Activated naive CD8-positive, alpha-beta T cell (primary cell): ENCODE measurements around the gene ZNF511.
A peak's percentile ranks its signal among the peaks of the same experiment; 100 is the strongest.
"Not testable (repeated sequence)": the region's sequence is repeated elsewhere in the genome, so short reads cannot be mapped to it uniquely, and the experiment has no call there.

Experiments
- H3K27ac Mint-ChIP-seq: one replicate; pipeline ENCODE4 v1.8.0; 2021; ENCODE audit warnings: mixed read lengths
- H3K27me3 Mint-ChIP-seq: one replicate; pipeline ENCODE4 v1.8.0; 2021; ENCODE audit warnings: mixed read lengths
- H3K36me3 Mint-ChIP-seq: one replicate; pipeline ENCODE4 v1.8.0; 2021; ENCODE audit warnings: mixed read lengths
- H3K4me1 Mint-ChIP-seq: one replicate; pipeline ENCODE4 v1.8.0; 2021; ENCODE audit warnings: low read depth, mixed read lengths
- H3K4me3 Mint-ChIP-seq: one replicate; pipeline ENCODE4 v1.8.0; 2021; ENCODE audit warnings: mild to moderate bottlenecking, mixed read lengths
- H3K9me3 Mint-ChIP-seq: one replicate; pipeline ENCODE4 v1.8.0; 2021; ENCODE audit warnings: low read depth, mixed read lengths

Gene ZNF511

DNA sequence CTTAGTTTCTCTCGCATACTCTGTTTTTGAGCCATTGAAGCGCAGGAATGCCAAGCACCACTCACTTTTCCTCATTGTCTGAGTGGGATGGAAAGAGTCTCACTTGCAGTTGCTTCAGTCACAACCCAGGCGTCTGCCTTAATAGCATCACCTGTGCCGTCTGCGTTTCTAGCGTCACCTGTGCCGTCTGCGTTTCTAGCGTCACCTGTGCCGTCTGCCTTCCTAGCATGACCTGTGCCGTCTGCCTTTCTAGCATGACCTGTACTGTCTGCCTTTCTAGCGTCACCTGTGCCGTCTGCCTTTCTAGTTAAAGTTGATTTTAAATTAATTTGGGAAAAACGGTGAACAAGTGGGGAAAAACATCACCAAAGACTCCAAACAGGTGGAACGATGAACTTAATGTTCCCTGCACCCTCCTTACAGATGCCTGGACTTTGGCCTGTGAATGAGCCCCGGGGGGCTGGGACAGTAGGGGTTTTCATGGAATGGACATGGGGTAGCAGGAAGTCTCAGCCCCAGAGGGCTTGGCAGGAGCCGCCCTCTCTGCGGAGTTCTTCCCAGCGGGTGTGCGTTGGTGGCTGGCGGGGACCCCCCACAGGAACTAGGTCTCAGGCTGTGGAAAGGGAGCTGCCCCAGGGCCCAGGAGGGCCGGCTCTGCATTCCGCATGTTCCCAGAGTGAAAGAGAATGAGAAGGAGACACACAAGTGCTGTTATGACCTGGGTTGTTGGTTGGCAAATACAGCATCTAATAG, 3.5 kb downstream of the ZNF511 start:
- Mint-ChIP-seq H3K36me3 (no peaks in the 10 kb centered on the region), H3K27ac (no peak overlapping the region), H3K27me3 (no peaks in the 10 kb centered on the region), H3K4me3 (no peak overlapping the region), H3K9me3 (no peaks in the 10 kb centered on the region), H3K4me1 (peaks cover 13% of the 10 kb centered on the region)

DNA sequence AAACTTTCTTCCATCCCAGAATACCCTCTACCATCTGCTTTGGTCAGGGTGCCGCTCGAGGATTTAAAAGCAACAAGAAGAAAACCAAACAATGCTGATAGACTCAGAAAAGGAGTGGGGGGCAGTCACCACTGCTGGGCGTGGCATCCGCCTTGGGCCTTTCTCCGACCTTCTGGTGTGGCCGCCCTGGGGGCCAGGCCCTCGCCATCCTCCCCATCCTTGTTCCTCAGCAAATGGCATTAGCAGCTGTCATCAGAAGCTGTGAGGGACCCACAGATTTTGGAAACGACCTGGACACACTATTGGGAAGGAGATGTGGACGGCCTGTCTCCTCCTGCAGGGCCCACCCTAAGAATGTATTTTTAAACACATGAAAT, 4.0 kb downstream of the ZNF511 start:
- Mint-ChIP-seq H3K9me3 (no peaks in the 10 kb centered on the region), H3K4me1 (peaks cover 8% of the 10 kb centered on the region), H3K27ac (no peak overlapping the region), H3K27me3 (no peaks in the 10 kb centered on the region), H3K4me3 (no peak overlapping the region), H3K36me3 (no peaks in the 10 kb centered on the region)

DNA sequence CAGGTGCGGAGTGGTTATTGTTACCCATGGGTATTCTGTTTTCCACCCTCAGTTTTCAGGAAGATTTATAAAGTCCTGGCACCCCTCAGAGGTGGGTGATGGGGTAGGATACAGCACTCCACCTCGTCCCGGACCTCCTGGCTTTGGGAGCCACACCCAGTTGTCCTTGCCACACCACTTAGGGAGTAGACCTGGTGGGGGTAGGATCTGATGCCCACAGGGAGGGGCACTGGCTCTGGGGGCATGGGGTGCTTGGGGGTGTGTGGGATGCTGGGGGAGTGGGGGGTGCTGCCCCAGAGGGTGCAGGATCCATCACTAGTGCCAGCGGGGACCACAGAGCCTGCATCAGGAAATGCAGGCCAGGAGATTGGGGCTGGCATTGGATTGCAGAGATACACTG, 4.5 kb downstream of the ZNF511 start:
- no peak overlapping the region for H3K27ac Mint-ChIP-seq
- H3K4me3 Mint-ChIP-seq: no peak overlapping the region
- no peaks in the 10 kb centered on the region for H3K36me3 Mint-ChIP-seq
- H3K27me3 Mint-ChIP-seq: no peaks in the 10 kb centered on the region
- H3K9me3 Mint-ChIP-seq: no peaks in the 10 kb centered on the region
- peaks cover 4% of the 10 kb centered on the region for H3K4me1 Mint-ChIP-seq

DNA sequence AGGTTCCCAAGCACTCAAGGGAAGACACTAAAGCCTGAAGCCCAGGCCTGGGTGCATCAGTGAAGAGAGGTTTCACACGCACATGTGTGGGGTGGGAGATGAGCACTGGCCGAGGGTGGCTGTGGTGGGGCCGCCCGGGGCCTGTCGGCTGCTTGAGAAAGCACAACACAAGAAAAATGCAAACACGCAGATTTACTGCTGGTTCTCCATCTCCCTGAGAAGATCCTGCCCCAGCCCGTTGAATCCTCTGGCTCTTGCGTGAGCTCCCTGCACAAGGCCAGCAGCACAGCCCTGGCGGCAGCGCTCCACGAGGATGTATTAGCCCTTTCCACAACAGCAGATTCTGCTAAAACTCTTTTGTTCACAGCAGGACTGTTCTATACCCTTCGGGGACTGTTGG, 6.2 kb downstream of the ZNF511 start:
- Mint-ChIP-seq H3K9me3 (no peaks in the 10 kb centered on the region), H3K4me3 (no peak overlapping the region), H3K36me3 (no peaks in the 10 kb centered on the region), H3K4me1 (peaks cover 9% of the 10 kb centered on the region), H3K27ac (no peak overlapping the region), H3K27me3 (peaks cover 6% of the 10 kb centered on the region)

DNA sequence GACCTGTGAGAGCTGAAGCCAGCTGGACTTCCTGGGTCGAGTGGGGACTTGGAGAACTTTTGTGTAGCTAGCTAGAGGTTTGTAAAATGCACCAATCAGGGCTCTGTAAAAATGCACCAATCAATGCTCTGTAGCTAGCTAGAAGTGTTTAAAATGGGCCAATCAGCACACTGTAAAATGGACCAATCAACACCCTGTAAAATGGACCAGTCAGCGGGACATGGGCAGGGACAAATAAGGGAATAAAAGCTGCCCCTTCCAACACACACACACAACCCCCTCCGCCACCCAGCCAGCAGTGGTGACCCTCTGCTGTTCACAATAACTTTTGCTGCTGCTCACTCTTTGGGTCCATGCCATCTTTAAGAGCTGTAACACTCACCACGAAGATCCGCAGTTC, 7.1 kb downstream of the ZNF511 start:
- H3K4me3 Mint-ChIP-seq: no peak overlapping the region
- H3K27me3 Mint-ChIP-seq: peaks cover 11% of the 10 kb centered on the region
- H3K9me3 Mint-ChIP-seq: no peaks in the 10 kb centered on the region
- H3K36me3 Mint-ChIP-seq: no peaks in the 10 kb centered on the region
- no peak overlapping the region for H3K27ac Mint-ChIP-seq
- peaks cover 9% of the 10 kb centered on the region for H3K4me1 Mint-ChIP-seq

DNA sequence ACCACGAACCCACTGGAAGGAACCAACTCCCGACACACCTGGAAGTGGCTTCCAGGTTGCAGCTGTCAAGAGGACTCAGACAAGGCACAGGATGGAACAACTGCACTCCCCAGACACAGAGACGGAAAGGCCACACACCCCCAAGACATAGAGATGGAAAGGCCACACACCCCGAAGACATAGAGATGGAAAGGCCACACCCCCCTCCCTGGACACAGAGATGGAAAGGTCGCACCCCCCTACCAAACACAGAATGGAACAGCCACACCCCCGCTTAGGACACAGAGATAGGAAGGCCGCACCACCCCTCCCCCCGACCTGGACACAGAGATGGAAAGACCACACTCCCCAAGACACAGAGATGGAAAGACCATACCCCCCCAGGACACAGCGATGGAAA, 7.6 kb downstream of the ZNF511 start:
- Mint-ChIP-seq H3K9me3 (no peaks in the 10 kb centered on the region), H3K4me1 (peaks cover 9% of the 10 kb centered on the region), H3K27ac (no peak overlapping the region), H3K27me3 (peaks cover 11% of the 10 kb centered on the region), H3K36me3 (no peaks in the 10 kb centered on the region), H3K4me3 (no peak overlapping the region)

DNA sequence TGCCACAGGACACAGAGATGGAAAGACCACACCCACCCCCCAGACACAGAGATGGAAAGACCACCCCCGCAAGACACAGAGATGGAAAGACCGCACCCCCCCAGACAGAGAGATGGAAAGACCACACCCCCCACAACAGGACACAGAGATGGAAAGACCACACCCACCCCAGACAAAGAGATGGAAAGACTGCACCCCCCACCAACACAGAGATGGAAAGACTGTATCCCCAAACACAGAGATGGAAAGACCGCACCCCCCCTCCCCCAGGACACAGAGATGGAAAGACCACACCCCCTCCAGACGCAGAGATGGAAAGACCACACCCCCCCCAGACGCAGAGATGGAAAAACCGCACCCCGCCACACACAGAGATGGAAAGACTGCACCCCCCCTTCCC, 8.0 kb downstream of the ZNF511 start:
- H3K4me1 Mint-ChIP-seq: peaks cover 9% of the 10 kb centered on the region
- H3K9me3 Mint-ChIP-seq: no peaks in the 10 kb centered on the region
- H3K27me3 Mint-ChIP-seq: peaks cover 11% of the 10 kb centered on the region
- no peak overlapping the region for H3K4me3 Mint-ChIP-seq
- H3K27ac Mint-ChIP-seq: no peak overlapping the region
- no peaks in the 10 kb centered on the region for H3K36me3 Mint-ChIP-seq

DNA sequence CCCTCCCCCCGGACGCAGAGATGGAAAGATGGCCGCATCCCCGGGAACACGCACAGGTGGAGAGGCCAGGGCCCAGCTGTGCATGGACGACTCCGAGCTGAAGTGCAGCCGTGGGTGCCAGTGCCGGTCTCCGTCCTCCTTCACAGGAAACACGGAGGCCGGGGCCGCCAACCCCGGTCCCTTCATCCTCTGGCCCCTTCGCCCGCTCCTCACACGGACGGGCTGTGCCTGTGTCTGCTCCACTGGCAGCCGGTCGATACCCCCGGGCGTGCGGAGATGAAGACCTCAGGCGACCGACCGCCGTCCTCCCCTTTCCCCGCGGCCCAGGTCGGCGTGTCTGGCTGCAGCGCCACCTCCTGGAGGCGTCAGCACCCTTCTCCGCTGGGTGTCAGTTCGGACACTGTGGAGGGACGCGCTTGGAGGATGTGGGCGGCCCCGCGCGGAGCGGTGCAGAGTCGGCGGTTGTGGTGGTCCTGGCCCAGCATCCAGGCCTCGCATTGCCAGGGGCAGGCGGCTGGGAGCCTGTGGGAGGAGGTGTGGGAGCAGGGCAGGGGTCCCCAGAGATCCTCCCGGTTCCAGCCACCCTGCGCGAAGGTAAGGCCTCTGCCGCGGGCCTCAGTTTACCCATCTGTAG, 9.9 kb downstream of the ZNF511 start:
- H3K4me3 Mint-ChIP-seq: peak overlapping the region; percentile 70
- peaks cover 9% of the 10 kb centered on the region for H3K4me1 Mint-ChIP-seq
- H3K27ac Mint-ChIP-seq: no peak overlapping the region
- no peaks in the 10 kb centered on the region for H3K9me3 Mint-ChIP-seq
- no peaks in the 10 kb centered on the region for H3K36me3 Mint-ChIP-seq
- peaks cover 11% of the 10 kb centered on the region for H3K27me3 Mint-ChIP-seq

DNA sequence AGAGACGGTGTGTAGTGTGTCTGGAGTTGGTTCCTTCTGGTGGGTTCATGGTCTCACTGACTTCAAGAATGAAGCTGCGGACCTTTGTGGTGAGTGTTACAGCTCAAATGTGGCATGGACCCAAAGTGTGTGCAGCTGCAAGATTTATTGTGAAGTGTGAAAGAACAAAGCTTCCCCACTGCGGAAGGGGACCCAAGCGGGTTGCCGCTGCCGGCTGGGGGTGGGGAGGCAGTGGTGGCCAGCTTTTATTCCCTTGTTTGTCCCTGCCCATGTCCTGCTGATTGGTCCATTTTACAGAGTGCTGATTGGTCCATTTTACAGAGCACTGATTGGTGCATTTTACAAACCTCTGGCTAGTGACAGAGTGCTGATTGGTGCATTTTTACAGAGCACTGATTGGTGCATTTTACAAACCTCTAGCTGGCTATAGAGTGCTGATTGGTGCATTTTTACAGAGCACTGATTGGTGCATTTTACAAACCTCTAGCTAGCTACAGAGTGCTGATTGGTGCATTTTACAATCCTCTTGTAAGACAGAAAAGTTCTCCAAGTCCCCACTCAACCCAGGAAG, 12.2 kb downstream of the ZNF511 start:
- H3K27ac Mint-ChIP-seq, H3K4me3 Mint-ChIP-seq, H3K36me3 Mint-ChIP-seq, H3K9me3 Mint-ChIP-seq, H3K4me1 Mint-ChIP-seq: not testable (repeated sequence)
- H3K27me3 Mint-ChIP-seq: peaks cover 12% of the 10 kb centered on the region

DNA sequence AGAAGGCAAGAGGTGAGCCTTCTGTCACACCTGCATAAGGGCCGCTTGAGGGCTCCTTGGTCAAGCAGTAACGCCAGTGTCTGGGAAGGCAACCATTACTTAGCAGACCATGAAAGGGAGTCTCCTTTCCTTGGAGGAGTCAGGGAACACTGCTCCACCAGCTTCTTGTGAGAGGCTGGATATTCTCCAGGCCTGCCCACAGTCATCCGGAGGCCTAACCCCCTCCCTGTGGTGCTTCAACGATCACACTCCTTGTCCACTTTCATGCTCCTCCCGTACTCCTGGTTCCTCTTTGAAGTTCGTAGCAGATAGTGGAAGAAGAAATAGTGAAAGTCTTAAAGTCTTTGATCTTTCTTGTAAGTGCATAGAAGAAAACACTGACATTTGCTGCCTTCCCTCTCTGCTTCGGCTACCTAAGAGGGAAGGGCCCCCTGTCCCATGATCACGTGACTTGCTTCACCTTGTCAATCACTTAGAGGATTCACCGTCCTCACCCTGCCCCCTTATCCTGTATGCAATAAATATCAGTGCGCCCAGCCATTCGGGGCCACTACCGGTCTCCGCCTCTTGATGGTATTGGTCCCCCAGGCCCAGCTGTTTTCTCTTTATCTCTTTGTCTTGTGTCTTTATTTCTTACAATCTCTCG, 13.5 kb downstream of the ZNF511 start:
- H3K27me3 Mint-ChIP-seq: peaks cover 14% of the 10 kb centered on the region
- H3K9me3 Mint-ChIP-seq, H3K36me3 Mint-ChIP-seq: not testable (repeated sequence)

DNA sequence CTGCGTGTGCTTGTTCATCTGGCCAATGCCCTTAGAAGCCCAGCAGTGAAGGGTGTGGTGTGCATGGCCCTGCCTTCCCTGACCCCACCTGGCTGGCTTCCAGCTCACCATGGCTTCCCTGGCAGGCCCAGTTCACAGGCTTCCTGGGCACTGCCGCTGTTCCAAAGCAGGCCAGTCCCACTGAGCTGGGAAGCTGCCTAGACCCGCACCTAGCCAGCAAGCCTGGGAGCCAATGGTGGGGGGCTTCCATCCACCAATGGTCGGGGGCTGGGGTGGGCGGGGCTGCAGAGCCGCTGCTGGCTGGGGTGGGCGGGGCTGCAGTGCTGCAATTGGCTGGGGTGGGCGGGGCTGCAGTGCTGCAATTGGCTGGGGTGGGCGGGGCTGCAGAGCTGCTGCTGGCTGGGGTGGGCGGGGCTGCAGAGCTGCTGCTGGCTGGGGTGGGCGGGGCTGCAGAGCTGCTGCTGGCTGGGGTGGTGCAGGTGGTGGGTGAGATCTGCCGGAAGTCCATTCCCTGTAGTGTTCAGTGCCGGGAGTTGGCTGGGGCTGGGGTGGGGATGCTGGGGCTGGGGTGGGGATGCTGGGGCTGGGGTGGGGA, 15.6 kb downstream of the ZNF511 start:
- Mint-ChIP-seq H3K27me3 (peaks cover 16% of the 10 kb centered on the region), H3K4me3 (no peak overlapping the region), H3K27ac (no peak overlapping the region), H3K9me3 (no peaks in the 10 kb centered on the region), H3K4me1 (peaks cover 11% of the 10 kb centered on the region), H3K36me3 (no peaks in the 10 kb centered on the region)

More for the DNA sequence above, 13.5 kb downstream of the ZNF511 start:
- H3K27ac Mint-ChIP-seq, H3K4me3 Mint-ChIP-seq: not testable (repeated sequence)
- peaks cover 12% of the 10 kb centered on the region for H3K4me1 Mint-ChIP-seq

DNA sequence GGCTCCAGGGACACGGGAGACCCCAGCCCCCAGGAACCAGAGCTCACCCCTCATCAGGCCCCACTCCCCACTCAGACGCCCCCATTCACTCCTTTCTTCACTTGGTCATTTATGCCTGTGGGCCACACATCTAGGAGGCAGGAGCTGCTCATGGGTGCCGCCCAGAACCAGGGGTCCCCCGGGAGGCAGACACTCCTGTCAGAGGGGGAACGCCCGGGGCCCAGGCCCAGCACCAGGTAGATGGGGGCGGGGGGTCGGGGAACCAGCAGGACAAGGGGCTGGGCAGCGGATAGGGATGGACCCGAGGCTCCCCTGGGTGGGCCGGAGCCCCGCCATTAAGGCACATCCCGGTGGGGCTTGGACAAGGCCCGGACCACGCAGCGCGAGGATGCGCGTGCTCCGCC, 16.1 kb downstream of the ZNF511 start:
- peaks cover 11% of the 10 kb centered on the region for H3K4me1 Mint-ChIP-seq
- peaks cover 16% of the 10 kb centered on the region for H3K27me3 Mint-ChIP-seq
- H3K9me3 Mint-ChIP-seq: no peaks in the 10 kb centered on the region
- H3K4me3 Mint-ChIP-seq: no peak overlapping the region
- H3K27ac Mint-ChIP-seq: no peak overlapping the region
- no peaks in the 10 kb centered on the region for H3K36me3 Mint-ChIP-seq

DNA sequence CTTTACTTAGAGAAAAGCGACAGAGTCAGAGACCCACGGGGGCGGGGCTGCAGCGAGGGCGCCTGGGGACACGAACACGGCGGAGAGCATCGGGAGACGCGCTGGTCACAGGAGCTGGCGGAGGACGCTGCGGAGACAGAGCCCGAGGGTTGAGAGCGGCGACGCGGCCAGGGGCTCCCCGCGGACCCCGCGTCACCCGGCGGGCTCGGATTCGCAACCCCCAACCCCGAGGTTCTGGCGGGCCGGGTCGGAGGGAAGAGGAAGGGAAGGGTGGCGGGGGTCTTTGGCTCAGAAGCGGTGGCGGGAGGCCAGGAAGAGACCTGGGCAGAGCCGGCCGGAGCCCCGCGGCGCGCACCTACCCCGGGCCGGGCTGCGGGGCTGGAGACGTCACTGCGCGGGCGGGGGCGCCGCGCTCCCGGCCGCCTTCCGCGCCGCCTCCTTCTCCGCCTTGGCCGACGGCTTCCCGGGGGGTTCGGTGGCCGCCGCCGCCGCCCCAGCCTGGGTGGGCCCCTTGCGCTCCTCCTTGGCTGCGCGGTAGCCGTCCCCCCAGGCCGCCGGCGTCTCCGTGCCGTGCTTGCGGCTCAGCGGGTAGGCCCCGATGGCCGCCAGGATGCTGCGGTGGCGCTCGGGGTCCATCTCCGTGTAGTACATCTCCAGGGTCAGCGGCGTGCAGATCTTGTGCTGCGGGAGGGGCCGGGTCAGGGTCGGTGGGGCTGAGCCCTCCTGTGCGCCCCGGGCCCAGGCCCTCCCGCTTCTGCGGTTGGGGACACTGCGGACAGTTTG, 16.9 kb downstream of the ZNF511 start:
- H3K36me3 Mint-ChIP-seq: no peaks in the 10 kb centered on the region
- H3K27ac Mint-ChIP-seq: no peak overlapping the region
- H3K27me3 Mint-ChIP-seq: peaks cover 11% of the 10 kb centered on the region
- H3K9me3 Mint-ChIP-seq: no peaks in the 10 kb centered on the region
- H3K4me3 Mint-ChIP-seq: peak overlapping the region; percentile 82
- H3K4me1 Mint-ChIP-seq: peaks cover 13% of the 10 kb centered on the region

DNA sequence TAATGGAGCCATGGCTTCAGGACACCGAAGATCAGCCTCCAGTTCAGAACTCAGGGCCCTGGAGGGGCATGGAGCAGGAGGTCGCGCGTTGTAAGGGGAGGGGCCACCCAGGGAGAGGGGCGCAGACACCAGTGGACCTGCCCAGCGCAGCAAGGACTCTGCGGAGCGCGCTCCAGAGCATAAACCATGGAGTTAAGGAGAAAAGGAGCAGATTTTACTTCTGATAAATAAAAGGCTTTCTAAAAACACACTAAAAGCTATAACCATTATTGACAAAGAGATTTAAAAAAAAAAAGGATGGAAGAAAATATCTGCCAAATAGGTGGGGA, 17.5 kb downstream of the ZNF511 start:
- H3K36me3 Mint-ChIP-seq: no peaks in the 10 kb centered on the region
- H3K27me3 Mint-ChIP-seq: peaks cover 11% of the 10 kb centered on the region
- no peak overlapping the region for H3K27ac Mint-ChIP-seq
- H3K4me3 Mint-ChIP-seq: peak overlapping the region; percentile 13
- H3K9me3 Mint-ChIP-seq: no peaks in the 10 kb centered on the region
- peaks cover 13% of the 10 kb centered on the region for H3K4me1 Mint-ChIP-seq
